ENCODE results near the gene TBCK.

- TF ChIP-seq CTCF (optimal IDR thresholded peaks at IDR 0.05 in 1 of 3, IDR thresholded peaks at IDR 0.05 in 1 of 3, conservative IDR thresholded peaks at IDR 0.05 in 1 of 3; ENCODE audit: extremely low read depth in 1 of 3, insufficient read depth in 2 of 3, low read length in 3 of 3), result no peak
- no peak for TF ChIP-seq EZH2 (IDR thresholded peaks at IDR 0.05; ENCODE audit: low read length)
These were observed 200.0 kb downstream of the TBCK start for GRCh38 chr4:106116025-106116424.
